ENCODE measurements around the gene TYSND1. TPM values are rescaled to one million over a fixed set of nuclear protein-coding genes. Genes with fewer than 3 reads are reported as not detected.

The TYSND1 gene
- total and polyA plus RNA-seq, 3 donors from 2014 or later = 33.8 to 66.8 (median 45.4) TPM

DNA sequence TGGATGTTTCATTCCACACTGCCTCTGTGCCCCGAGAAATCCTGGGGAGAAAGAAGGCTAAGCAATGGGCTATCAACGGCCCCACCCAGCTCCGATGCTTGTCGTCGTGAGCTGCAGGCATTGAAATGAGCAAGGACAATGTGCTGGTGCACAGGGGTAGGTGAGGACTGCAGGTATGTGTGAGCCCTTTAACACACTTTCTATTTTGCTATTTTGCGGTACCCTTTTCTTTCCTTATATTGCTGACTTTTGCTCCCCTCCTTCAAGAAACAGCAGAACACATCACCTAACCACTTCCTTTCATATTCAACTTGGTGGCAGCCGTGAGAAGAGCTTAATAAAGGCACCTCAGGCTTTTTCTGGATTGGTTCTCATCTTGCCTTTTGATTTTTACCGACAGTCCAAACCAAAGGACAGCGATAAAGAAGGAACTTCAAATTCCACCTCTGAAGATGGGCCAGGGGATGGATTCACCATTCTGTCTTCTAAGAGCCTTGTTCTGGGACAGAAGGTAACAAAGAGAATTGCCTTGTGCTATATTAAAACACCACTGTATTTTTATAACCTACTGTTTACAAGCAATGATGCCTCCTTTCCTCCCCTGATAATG, 53.1 kb downstream of the TYSND1 start:
- no peak for TF ChIP-seq POLR2A (IDR thresholded peaks at IDR 0.05)
- TF ChIP-seq, protein P1, sequence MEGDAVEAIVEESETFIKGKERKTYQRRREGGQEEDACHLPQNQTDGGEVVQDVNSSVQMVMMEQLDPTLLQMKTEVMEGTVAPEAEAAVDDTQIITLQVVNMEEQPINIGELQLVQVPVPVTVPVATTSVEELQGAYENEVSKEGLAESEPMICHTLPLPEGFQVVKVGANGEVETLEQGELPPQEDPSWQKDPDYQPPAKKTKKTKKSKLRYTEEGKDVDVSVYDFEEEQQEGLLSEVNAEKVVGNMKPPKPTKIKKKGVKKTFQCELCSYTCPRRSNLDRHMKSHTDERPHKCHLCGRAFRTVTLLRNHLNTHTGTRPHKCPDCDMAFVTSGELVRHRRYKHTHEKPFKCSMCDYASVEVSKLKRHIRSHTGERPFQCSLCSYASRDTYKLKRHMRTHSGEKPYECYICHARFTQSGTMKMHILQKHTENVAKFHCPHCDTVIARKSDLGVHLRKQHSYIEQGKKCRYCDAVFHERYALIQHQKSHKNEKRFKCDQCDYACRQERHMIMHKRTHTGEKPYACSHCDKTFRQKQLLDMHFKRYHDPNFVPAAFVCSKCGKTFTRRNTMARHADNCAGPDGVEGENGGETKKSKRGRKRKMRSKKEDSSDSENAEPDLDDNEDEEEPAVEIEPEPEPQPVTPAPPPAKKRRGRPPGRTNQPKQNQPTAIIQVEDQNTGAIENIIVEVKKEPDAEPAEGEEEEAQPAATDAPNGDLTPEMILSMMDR (IDR thresholded peaks at IDR 0.05) = no peak
- WGBS, 2 donors = 89 to 93% methylated on average over 9 of the region's 9 CpGs
- no peaks in the 10 kb centered on the region for H3K27me3 ChIP-seq
- H3K9me3 ChIP-seq = no peaks in the 10 kb centered on the region
- no peak overlapping the region for H3K27ac ChIP-seq
- no peak for DNase-seq
- H3K36me3 ChIP-seq (ENCODE audit: low read depth, missing control alignments) = no peaks in the 10 kb centered on the region
- no peak overlapping the region for H3K4me3 ChIP-seq
- intact Hi-C loops (cut with DNase I; ENCODE audit: low total_unique reads) = no loop called here
- H3K4me1 ChIP-seq = no peaks in the 10 kb centered on the region

DNA sequence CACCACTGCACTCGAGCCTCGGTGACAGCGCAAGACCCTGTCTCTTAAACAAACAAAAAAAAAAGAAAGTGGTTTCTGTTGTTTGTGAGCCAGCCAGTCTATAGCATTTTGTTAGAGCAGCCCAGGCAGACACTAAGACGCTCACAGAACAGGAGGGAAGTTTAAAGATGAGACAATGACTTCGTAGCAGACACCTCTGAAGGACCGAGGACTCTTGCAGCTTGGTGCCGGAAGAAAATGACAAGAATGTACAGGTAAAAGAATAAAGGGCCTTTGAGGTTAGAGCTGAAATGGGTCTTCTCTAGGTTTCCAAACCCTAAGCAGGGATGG, 54.1 kb downstream of the TYSND1 start:
- H3K4me1 ChIP-seq = no peaks in the 10 kb centered on the region
- H3K4me3 ChIP-seq = no peak overlapping the region
- H3K27ac ChIP-seq = no peak overlapping the region
- no peak for TF ChIP-seq POLR2A (IDR thresholded peaks at IDR 0.05)
- TF ChIP-seq, protein P1 (IDR thresholded peaks at IDR 0.05) = no peak
- no peaks in the 10 kb centered on the region for H3K36me3 ChIP-seq (ENCODE audit: low read depth, missing control alignments)
- WGBS, 2 donors = 95% methylated on average over 7 of the region's 7 CpGs
- no peak for DNase-seq
- intact Hi-C loops (cut with DNase I; ENCODE audit: low total_unique reads) = no loop called here
- no peaks in the 10 kb centered on the region for H3K9me3 ChIP-seq
- H3K27me3 ChIP-seq = no peaks in the 10 kb centered on the region

DNA sequence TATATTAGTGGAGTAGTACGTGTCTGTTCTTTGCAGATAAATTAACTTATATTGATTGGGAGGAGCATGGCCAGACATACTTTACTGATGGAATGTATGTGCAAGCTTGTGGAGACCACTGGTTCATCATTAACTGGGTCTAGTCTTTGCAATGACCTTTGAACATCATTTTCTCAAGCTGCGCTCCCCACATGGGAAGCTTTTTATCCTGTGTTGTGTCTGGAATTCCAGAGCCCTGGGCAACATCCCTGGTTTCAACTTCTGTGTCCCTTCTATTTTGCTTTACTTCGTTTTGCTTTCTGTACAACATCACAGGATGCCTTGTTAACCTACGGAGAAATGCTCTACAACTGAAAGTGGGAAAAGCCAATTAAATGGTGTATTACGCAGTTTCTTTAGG, 55.5 kb downstream of the TYSND1 start:
- no peak overlapping the region for H3K27ac ChIP-seq
- H3K4me1 ChIP-seq = no peaks in the 10 kb centered on the region
- H3K36me3 ChIP-seq (ENCODE audit: low read depth, missing control alignments) = no peaks in the 10 kb centered on the region
- no peaks in the 10 kb centered on the region for H3K9me3 ChIP-seq
- no peak for DNase-seq
- 89 to 96% methylated on average over 5 of the region's 5 CpGs for WGBS, 2 donors
- TF ChIP-seq POLR2A (IDR thresholded peaks at IDR 0.05) = no peak
- TF ChIP-seq, protein P1 (IDR thresholded peaks at IDR 0.05) = no peak
- no peak overlapping the region for H3K4me3 ChIP-seq
- intact Hi-C loops (cut with DNase I; ENCODE audit: low total_unique reads) = no loop called here
- H3K27me3 ChIP-seq = no peaks in the 10 kb centered on the region

DNA sequence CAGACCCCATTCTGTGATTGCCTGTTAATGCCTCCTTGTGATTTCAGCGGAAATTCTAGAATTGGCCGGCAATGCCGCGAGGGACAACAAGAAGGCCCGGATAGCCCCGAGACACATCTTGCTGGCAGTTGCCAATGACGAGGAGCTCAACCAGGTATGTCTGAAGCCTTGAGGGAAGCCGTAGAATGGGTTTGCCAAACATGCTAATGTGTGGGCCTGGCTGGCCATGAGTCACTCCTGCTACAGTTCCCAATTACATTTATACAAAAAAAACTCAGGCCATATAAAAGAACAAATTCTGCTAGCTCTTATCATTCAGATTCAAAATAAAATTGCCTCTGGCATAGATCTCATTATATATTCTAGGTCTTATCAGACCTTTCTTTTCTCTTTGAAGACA, 56.5 kb downstream of the TYSND1 start:
- Histone ChIP-seq H3K27me3 (no peaks in the 10 kb centered on the region), H3K4me1 (no peaks in the 10 kb centered on the region), H3K9me3 (no peaks in the 10 kb centered on the region), H3K4me3 (no peak overlapping the region), H3K36me3 (ENCODE audit: low read depth, missing control alignments) (no peaks in the 10 kb centered on the region), H3K27ac (no peak overlapping the region)
- TF ChIP-seq, protein P1 (IDR thresholded peaks at IDR 0.05) = no peak
- TF ChIP-seq POLR2A (IDR thresholded peaks at IDR 0.05) = no peak
- DNase-seq = no peak
- intact Hi-C loops (cut with DNase I; ENCODE audit: low total_unique reads) = no loop called here
- 92 to 95% methylated on average over 8 of the region's 8 CpGs for WGBS, 2 donors

DNA sequence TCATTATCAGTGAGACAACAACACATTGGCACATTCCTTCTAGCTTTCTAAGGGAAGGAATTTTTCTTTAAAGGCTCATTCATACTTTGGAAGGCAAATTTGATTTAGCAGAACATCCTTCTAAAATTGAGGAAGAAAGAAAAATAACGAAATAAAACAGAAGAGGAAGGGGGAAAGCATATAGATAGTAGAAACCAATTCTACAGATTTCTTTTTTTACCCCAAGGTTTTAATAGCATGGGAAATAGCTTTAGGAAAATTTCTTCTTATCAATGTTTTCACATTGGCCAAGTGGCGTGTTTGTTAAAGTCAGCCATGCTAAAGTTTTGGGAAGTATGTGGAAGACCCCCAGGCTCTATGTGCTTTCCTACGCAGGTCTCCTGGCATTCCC, 58.2 kb downstream of the TYSND1 start:
- TF ChIP-seq POLR2A (IDR thresholded peaks at IDR 0.05) = no peak
- TF ChIP-seq, protein P1 (IDR thresholded peaks at IDR 0.05) = no peak
- Histone ChIP-seq H3K4me3 (no peak overlapping the region), H3K27ac (no peak overlapping the region), H3K27me3 (no peaks in the 10 kb centered on the region), H3K36me3 (ENCODE audit: low read depth, missing control alignments) (no peaks in the 10 kb centered on the region), H3K4me1 (no peaks in the 10 kb centered on the region), H3K9me3 (no peaks in the 10 kb centered on the region)
- DNase-seq = no peak
- WGBS, 2 donors = 74 to 89% methylated on average over 3 of the region's 3 CpGs
- intact Hi-C loops (cut with DNase I; ENCODE audit: low total_unique reads) = no loop called here

Data from testis (tissue), 3 donors.